Effector memory CD8-positive, alpha-beta T cell (primary cell): ENCODE measurements around the gene ULK3.
A peak's percentile ranks its signal among the peaks of the same experiment; 100 is the strongest.

ENCODE experiments used
- ATAC-seq: fragments of 150-1000 bp; cut with Tn5 transposase; replicated peaks from 2 replicates; pipeline ENCODE4 v1.10.0; 2021; ENCODE audit warnings: mild to moderate bottlenecking, moderate library complexity
- DNase-seq, 3 experiments: peaks; one replicate each; pipeline ENCODE4 v3.0.0; 2021
- H3K27ac Mint-ChIP-seq, 2 donors: one replicate each; pipeline ENCODE4 v1.8.0; 2022; ENCODE audit warnings: mild to moderate bottlenecking in 2 of 2, mixed read lengths in 2 of 2, moderate library complexity in 2 of 2
- H3K27me3 Mint-ChIP-seq, 2 donors: one replicate each; pipeline ENCODE4 v1.8.0; 2022; ENCODE audit warnings: mixed read lengths in 2 of 2
- H3K36me3 Mint-ChIP-seq: one replicate; pipeline ENCODE4 v1.8.0; 2022; ENCODE audit warnings: mild to moderate bottlenecking, moderate library complexity, mixed read lengths; ENCODE audit not compliant: insufficient read depth
- H3K4me1 Mint-ChIP-seq, 2 donors: one replicate each; pipeline ENCODE4 v1.8.0; 2022; ENCODE audit warnings: low read depth in 2 of 2, mixed read lengths in 2 of 2
- H3K4me3 Mint-ChIP-seq, 2 donors: one replicate each; pipeline ENCODE4 v1.8.0; 2022; ENCODE audit warnings: mild to moderate bottlenecking in 2 of 2, mixed read lengths in 2 of 2, moderate library complexity in 2 of 2
- H3K9me3 Mint-ChIP-seq, 2 donors: one replicate each; pipeline ENCODE4 v1.8.0; 2022; ENCODE audit warnings: mixed read lengths in 2 of 2

ULK3 gene

DNA sequence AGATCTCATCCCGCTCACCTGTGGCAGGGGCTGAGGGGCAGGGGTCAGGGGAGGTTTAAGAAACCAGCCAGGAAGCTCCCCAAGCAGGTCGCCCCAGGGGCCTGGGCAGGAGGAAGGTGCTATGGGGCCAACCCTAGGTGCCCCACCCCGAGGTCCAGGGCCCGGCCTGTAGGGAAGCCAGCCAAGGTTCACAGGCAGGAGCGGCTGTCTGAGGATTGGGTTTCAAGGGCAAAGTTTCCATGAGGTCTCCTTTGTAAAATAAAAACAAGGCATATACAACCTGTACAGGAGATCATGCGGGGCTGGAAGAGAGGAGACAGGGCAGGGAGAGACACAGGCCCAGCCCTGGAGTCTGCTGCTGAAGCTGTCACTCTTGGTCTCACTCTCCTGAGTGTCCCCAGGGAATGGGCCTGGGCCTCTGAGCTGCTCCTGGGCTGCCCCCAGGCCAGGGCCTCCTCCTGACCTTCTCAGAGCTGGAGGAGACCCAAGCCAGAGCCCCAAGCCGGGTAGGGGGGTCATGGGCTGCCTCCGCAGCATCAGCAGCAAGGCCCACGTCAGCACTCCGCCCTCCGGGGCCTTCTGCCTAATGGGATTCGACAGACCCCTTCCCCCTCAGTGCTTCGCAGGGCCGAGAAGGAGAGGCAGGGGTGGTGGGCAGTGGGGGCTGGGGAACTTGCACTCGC is 11.0 kb downstream of the ULK3 start:
- no peak for ATAC-seq
- DNase-seq: no peak
- Mint-ChIP-seq H3K27me3 (peaks cover 15 to 37% of the 10 kb centered on the region in 2 donors), H3K4me3 (no peak overlapping the region), H3K4me1 (peaks cover 0 to 5% of the 10 kb centered on the region in 2 donors), H3K27ac (no peak overlapping the region), H3K36me3 (no peaks in the 10 kb centered on the region), H3K9me3 (no peaks in the 10 kb centered on the region)

DNA sequence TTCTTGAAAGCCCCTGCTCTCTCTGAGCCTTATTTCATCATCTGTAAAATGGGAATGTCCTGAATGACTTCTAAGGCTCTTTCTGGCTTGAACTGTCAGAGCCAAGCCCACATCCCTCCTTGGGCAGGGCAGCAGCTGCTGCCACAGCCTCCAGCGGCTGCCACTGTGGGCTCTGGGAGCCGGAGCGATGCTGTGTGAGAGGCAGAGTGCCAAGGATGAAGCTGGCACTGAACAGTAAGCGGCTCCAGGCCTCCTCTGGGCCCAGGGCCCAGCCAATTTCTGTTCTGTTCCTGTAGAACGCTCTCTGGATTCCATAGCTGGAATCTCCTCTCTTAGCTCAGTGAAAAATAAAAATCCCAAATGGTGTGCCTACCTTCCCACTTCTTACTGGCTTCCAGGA is 12.1 kb downstream of the ULK3 start:
- DNase-seq (no peak), ATAC-seq (no peak)
- Mint-ChIP-seq H3K4me1 (peaks cover 0 to 9% of the 10 kb centered on the region in 2 donors), H3K9me3 (no peaks in the 10 kb centered on the region), H3K27me3 (peaks cover 21 to 46% of the 10 kb centered on the region in 2 donors), H3K36me3 (peaks cover 3% of the 10 kb centered on the region), H3K27ac (no peak overlapping the region), H3K4me3 (no peak overlapping the region)

DNA sequence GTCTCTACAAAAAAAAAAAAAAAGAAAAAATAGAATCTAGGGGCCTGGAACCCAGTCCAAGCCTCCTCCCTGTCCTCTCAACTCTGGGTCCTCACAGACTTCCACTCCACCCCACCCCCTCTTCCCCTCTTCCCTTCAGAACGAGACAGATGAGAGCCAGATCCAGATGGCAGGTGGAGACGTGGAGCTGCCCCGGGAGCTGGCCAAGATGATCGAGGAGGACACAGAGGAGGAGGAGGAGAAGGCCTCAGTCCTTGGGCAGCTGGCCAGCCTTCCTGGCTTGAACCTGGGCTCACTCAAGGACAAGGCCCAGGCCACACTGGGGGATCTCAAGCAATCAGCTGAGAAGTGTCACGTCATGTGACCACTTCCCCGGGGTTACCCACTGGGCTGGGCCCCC is 13.0 kb downstream of the ULK3 start:
- DNase-seq: no peak
- no peaks in the 10 kb centered on the region for H3K9me3 Mint-ChIP-seq
- no peak overlapping the region for H3K27ac Mint-ChIP-seq
- H3K36me3 Mint-ChIP-seq: peaks cover 3% of the 10 kb centered on the region
- H3K4me3 Mint-ChIP-seq: no peak overlapping the region
- H3K27me3 Mint-ChIP-seq: peaks cover 21 to 54% of the 10 kb centered on the region in 2 donors
- ATAC-seq: no peak
- H3K4me1 Mint-ChIP-seq: peaks cover 0 to 7% of the 10 kb centered on the region in 2 donors

DNA sequence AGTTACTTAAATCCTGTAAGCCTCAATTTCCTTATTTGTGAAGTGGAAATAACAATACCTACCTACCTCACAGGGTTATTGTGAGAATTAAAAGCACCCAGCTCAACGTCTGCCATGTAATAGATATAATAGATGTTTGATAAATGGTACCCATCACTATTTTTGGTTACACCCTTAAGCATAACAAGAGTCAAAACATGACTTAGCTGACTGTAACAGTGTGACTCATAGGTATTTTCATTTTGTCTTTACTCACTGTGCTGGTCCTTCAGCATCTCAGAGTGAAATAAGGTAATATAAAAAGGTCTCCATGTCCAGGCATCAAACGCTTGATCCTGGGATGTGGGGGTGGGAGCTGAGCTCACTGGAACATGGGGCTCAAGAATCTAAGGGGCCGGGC is 13.5 kb downstream of the ULK3 start:
- Mint-ChIP-seq H3K27me3 (peaks cover 21 to 55% of the 10 kb centered on the region in 2 donors), H3K27ac (no peak overlapping the region), H3K4me1 (peaks cover 0 to 7% of the 10 kb centered on the region in 2 donors), H3K4me3 (no peak overlapping the region), H3K36me3 (peaks cover 3% of the 10 kb centered on the region), H3K9me3 (no peaks in the 10 kb centered on the region)
- DNase-seq (no peak), ATAC-seq (no peak)

DNA sequence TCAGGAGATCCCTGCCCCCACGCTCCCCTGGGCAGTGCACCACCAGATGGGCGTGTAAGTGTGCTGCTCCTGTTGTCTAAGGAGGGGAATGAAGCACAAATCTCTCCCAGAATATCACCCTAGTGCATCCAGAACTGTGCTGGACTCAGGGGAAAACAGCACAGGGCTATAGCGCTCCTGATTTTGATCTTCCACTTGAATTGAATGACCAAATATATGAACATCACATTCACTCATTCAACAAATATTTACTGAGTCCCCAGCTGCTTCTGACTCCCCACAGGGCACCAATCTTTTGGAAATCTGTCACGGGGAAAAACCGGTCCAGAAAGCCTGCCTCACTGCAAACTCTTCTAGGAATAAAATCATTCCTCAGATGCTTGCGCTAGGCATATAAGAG is 14.1 kb downstream of the ULK3 start:
- H3K4me3 Mint-ChIP-seq: no peak overlapping the region

DNA sequence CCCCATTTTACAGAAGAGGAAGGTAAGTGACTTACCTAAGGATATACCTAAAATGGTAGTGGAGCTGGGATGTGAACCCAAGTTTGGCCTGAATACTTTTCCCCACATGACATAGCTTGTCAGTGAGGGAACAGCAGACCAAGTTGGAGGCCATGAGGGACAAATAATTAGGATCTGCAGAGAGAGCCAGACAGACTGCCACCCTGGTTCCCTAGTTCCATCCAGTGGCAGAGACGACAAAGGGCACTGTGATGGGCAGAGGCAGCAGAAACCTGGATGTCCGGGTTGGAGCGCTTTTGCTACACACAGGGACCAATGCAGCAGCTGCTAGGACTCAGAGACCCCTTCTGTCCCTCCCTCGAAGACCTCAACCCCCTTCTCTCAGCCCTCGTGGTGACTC is 15.3 kb downstream of the ULK3 start:
- DNase-seq: no peak
- Mint-ChIP-seq H3K4me3 (no peak overlapping the region), H3K27me3 (peaks cover 27 to 64% of the 10 kb centered on the region in 2 donors), H3K9me3 (no peaks in the 10 kb centered on the region), H3K36me3 (peaks cover 3% of the 10 kb centered on the region), H3K4me1 (peaks cover 0 to 4% of the 10 kb centered on the region in 2 donors), H3K27ac (no peak overlapping the region)
- no peak for ATAC-seq

More for the DNA sequence above, 14.1 kb downstream of the ULK3 start:
- Mint-ChIP-seq H3K27me3 (peaks cover 25 to 61% of the 10 kb centered on the region in 2 donors), H3K4me1 (peaks cover 0 to 7% of the 10 kb centered on the region in 2 donors), H3K27ac (no peak overlapping the region), H3K36me3 (peaks cover 3% of the 10 kb centered on the region), H3K9me3 (no peaks in the 10 kb centered on the region)
- no peak for ATAC-seq
- DNase-seq: no peak

DNA sequence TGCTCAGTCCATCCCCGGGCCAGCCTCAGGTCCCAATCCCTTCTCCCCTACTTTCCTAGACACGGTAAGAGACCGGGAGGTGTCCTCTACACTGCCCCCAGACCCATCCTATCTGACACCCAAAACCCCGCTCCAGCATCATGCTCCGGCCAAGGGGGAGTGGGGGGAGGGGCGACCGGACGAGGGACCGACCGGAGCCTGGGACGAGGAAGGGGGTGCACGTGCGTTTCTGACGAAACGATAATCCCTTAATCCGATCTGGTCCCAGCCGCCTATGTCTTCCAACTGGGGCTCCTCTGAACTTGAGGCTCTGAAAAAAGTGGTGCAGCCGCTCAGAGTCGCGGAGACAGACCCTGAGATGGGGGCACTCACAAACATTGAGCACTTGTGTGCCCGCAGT is 16.0 kb downstream of the ULK3 start:
- peaks cover 3% of the 10 kb centered on the region for H3K36me3 Mint-ChIP-seq
- no peaks in the 10 kb centered on the region for H3K9me3 Mint-ChIP-seq
- H3K27me3 Mint-ChIP-seq: peaks cover 27 to 64% of the 10 kb centered on the region in 2 donors
- H3K4me1 Mint-ChIP-seq: peaks cover 0 to 4% of the 10 kb centered on the region in 2 donors
- DNase-seq (no peak), ATAC-seq (no peak)
- H3K4me3 Mint-ChIP-seq: no peak overlapping the region
- no peak overlapping the region for H3K27ac Mint-ChIP-seq

DNA sequence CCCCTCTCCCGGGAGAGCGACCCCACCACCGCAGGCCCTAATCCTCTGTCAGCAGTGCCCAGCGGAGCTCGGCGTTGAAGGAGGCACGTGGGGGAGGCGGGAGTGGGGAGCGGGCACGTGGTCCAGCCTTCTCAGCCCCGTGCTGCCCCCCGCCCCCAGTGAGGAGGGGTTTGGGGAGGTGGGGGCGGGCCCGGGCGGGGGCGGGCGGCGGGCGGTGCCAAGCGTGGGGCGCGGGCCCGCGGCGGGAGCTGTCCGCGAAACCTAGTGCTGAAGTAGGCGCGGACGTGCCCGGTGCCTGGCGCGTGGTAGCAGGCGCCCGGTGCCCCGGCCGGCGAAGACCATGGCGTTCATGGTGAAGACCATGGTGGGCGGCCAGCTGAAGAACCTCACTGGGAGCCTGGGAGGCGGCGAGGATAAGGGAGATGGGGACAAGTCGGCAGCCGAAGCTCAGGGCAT is 16.6 kb downstream of the ULK3 start, which contains the start of gene CPLX3:
CPLX3 (plus strand) TSS at position 264 of the 456 bp plus-strand sequence; CDS start at position 341, 77 bp downstream.
- Mint-ChIP-seq H3K4me3 (no peak within 1 kb of the TSS), H3K9me3 (no peaks in the 10 kb centered on the region), H3K4me1 (peaks cover 0 to 4% of the 10 kb centered on the region in 2 donors), H3K27me3 (peaks cover 27 to 64% of the 10 kb centered on the region in 2 donors), H3K27ac (no peak within 1 kb of the TSS), H3K36me3 (peaks cover 3% of the 10 kb centered on the region)
- DNase-seq: peak; percentile 41 to 47 (median 47)
- ATAC-seq: peak; percentile 78

DNA sequence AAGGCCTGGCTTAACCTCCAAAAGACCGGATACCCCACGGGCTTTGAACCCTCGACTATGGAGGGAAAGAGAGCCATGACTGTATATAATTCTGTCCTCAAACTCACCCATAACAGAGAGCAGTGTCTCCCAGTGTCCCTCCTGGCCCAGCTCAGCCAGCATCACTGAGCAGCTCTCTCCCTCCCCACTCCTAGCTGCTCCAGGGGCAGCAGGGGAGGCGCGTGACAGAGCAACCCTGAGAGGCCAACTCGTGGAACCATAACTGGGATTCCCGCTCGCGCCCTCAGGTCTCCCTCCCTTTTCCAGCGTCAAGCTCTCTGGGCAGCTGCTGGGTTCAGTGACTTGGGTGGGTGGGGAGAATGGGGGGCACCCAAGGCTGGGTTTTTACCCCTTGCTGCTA is 17.1 kb downstream of the ULK3 start:
- peaks cover 3% of the 10 kb centered on the region for H3K36me3 Mint-ChIP-seq
- no peak overlapping the region for H3K27ac Mint-ChIP-seq
- H3K4me1 Mint-ChIP-seq: peaks cover 0 to 4% of the 10 kb centered on the region in 2 donors
- H3K4me3 Mint-ChIP-seq: no peak overlapping the region
- DNase-seq (no peak), ATAC-seq (no peak)
- peaks cover 27 to 64% of the 10 kb centered on the region in 2 donors for H3K27me3 Mint-ChIP-seq
- H3K9me3 Mint-ChIP-seq: no peaks in the 10 kb centered on the region

DNA sequence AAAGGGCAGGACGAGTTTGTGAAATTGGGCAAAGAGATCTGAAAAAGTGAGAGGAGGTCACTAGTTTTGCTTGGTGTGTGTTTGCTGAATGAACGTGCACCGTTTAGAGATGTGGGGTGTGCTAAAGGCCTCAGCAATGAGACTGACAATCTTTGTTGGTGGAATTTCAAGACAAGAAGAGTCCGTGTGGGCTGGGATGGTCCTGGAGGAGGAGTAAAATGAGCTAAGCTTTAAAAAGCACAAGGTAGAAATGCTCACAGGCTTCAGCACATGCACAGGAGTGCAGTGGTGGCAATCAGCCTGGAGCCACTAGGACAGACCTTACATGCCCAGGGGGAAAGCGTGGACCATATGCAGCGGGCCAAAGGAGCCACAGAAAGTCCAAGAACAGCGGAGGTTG is 18.0 kb downstream of the ULK3 start:
- Mint-ChIP-seq H3K27me3 (peaks cover 27 to 64% of the 10 kb centered on the region in 2 donors), H3K4me1 (peaks cover 0 to 4% of the 10 kb centered on the region in 2 donors), H3K36me3 (peaks cover 3% of the 10 kb centered on the region), H3K27ac (no peak overlapping the region), H3K4me3 (no peak overlapping the region), H3K9me3 (no peaks in the 10 kb centered on the region)
- no peak for DNase-seq
- no peak for ATAC-seq

DNA sequence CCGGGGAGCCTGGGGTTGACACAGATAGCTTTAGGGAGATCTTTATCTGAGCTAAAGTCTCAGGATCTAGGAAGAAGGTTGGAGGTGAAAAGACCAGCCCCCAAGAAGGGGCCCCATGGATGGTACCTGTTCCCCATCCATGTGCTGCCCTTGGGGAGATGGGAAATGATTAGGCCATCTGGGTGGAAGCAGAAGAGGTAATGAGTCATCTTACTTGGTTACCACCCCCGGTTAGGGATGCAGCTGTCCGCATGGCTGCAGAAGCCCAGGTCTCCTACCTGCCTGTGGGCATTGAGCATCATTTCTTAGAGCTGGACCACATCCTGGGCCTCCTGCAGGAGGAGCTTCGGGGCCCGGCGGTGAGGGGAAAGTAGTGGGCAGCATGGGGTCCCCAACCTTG is 19.6 kb downstream of the ULK3 start:
- Mint-ChIP-seq H3K27ac (no peak overlapping the region), H3K9me3 (no peaks in the 10 kb centered on the region), H3K27me3 (peaks cover 26 to 62% of the 10 kb centered on the region in 2 donors), H3K36me3 (peaks cover 3% of the 10 kb centered on the region), H3K4me1 (peaks cover 10 to 13% of the 10 kb centered on the region in 2 donors), H3K4me3 (no peak overlapping the region)
- DNase-seq (no peak), ATAC-seq (no peak)

DNA sequence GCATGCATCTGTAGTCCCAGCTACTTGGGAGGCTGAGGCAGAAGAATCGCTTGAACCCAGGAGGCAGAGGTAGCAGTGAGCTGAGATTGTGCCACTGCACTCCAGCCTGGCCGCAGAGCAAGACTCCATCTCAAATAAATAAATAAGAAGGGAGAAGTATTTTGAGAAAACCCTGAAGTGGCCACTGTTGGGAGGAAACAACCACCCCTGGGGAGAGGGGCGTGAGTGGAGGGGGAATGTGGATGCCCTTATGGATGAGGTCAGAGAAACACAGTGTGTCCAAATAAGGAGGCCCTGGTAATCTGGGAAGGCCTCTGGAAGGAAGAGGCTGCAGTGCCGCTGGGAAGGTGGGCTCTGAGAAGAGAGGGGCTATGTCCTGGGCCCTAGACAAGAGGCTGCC is 20.7 kb downstream of the ULK3 start:
- H3K4me1 Mint-ChIP-seq: peaks cover 10 to 15% of the 10 kb centered on the region in 2 donors
- ATAC-seq: no peak

DNA sequence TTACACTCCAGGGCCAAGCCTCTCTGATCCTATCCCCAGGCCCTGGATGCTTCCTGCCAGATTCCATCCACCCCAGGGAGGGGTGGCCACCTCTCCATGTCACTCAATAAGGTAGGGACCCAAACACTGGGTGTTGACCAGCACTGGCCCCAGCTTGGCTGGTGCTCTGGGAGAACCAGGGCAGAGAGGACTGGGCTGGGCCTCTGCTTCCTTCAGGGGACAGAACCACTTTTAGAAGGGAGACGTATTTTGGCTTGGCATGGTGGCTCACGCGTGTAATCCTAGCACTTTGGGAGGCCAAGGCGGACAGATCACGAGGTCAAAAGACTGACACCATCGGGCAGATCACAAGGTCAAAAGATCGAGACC is 21.2 kb downstream of the ULK3 start:
- no peaks in the 10 kb centered on the region for H3K9me3 Mint-ChIP-seq

More for the DNA sequence above, 20.7 kb downstream of the ULK3 start:
- Mint-ChIP-seq H3K9me3 (no peaks in the 10 kb centered on the region), H3K27me3 (peaks cover 15 to 53% of the 10 kb centered on the region in 2 donors), H3K4me3 (no peak overlapping the region), H3K36me3 (peaks cover 3% of the 10 kb centered on the region), H3K27ac (no peak overlapping the region)
- no peak for DNase-seq

DNA sequence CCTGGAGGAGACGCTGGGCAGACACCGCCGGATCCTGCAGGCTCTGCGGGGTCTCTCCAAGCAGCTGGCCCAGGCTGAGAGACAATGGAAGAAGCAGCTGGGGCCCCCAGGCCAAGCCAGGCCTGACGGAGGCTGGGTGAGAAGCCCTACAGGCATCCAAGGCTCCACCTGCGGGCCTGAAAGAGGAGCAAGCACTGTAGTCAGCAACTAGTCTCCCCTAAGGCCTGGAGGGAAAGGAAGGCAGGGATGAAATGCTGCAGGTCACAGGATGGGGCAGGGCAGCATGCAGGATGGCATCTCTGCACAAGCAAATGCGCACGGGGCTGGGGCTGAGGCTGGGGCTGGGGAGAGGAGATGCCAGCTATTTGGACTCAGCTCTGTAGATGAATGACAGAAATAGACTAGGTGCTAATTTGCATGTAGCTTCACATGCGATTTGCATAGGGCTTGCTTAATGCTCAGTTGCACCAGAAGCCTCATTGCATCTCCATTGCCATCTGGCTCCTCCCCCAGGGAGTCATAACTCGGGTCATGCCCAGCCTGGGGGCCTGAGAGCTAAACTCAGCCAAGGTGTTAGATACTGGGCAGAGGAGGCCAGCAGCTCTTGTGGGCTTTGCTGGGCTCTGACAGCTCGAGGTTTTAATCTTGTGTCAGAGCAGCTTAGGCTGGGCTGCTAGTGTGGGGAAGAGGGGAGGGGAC is 21.7 kb downstream of the ULK3 start:
- Mint-ChIP-seq H3K27me3 (peaks cover 6 to 46% of the 10 kb centered on the region in 2 donors), H3K27ac (no peak overlapping the region), H3K4me3 (no peak overlapping the region), H3K36me3 (no peaks in the 10 kb centered on the region), H3K9me3 (no peaks in the 10 kb centered on the region), H3K4me1 (peaks cover 10 to 11% of the 10 kb centered on the region in 2 donors)
- no peak for ATAC-seq
- DNase-seq: no peak

More for the DNA sequence above, 21.2 kb downstream of the ULK3 start:
- no peak overlapping the region for H3K4me3 Mint-ChIP-seq
- no peak overlapping the region for H3K27ac Mint-ChIP-seq
- ATAC-seq (no peak), DNase-seq (no peak)
- H3K4me1 Mint-ChIP-seq: peaks cover 10 to 13% of the 10 kb centered on the region in 2 donors
- H3K36me3 Mint-ChIP-seq: peaks cover 3% of the 10 kb centered on the region
- peaks cover 10 to 52% of the 10 kb centered on the region in 2 donors for H3K27me3 Mint-ChIP-seq
